ENCODE data around the gene C3orf85. TPM values are rescaled to one million over a fixed set of nuclear protein-coding genes. Genes with fewer than 3 reads are reported as not detected.

The C3orf85 gene, protein sequence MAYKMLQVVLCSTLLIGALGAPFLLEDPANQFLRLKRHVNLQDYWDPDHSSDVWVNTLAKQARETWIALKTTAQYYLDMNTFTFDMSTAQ
- total RNA-seq: not detected in 2 replicates
- not detected in 2 replicates for polyA plus RNA-seq

- Histone ChIP-seq H3K27me3 (no peaks in the 10 kb centered on the region), H3K4me3 (no peak within 1 kb of the TSS), H3K27ac (no peak within 1 kb of the TSS), H3K36me3 (no peaks in the 10 kb centered on the region), H3K4me1 (ENCODE audit: low read depth) (no peaks in the 10 kb centered on the region), H3K9me3 (ENCODE audit: low read depth) (no peaks in the 10 kb centered on the region)
- DNase-seq (ENCODE audit: low read depth in 1 of 2, low spot score in 1 of 2): no peak
- TF ChIP-seq CTCF (IDR thresholded peaks at IDR 0.05; ENCODE audit: low read depth, low read length): no peak
Measured at GRCh38 chr3:109136523-109136922, at the start of gene C3orf85. Gene C3orf85 (plus strand): TSS chr3:109136719. CDS start chr3:109136848, 129 bp downstream.

DNA sequence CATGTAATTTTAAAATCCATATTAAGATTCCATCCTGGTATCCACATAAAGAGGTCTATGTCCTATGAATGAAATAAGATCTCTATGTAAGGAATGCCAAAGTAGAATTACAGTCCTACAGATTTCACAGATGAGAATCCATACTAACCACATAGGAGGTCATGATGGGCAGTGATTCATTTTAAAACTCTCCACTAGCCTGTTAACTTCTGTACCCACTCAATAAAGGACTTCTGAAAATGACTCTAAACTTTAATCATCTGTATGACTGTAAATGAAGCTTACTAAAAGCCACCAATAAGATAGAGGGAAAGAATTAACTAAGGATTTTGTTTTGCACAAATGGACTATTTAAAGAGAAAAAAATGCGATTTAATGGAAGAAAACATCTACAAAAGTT, 47.3 kb upstream of the C3orf85 start:
- TF ChIP-seq CTCF (IDR thresholded peaks at IDR 0.05; ENCODE audit: low read depth, low read length): no peak
- no peaks in the 10 kb centered on the region for H3K9me3 ChIP-seq (ENCODE audit: low read depth)
- peaks cover 2% of the 10 kb centered on the region for H3K27me3 ChIP-seq
- H3K36me3 ChIP-seq: no peaks in the 10 kb centered on the region
- no peak for DNase-seq (ENCODE audit: low read depth in 1 of 2, low spot score in 1 of 2)
- no peak overlapping the region for H3K27ac ChIP-seq
- no peak overlapping the region for H3K4me3 ChIP-seq
- H3K4me1 ChIP-seq (ENCODE audit: low read depth): no peaks in the 10 kb centered on the region

- Histone ChIP-seq H3K27me3 (peaks cover 2% of the 10 kb centered on the region), H3K36me3 (no peaks in the 10 kb centered on the region), H3K4me3 (no peak overlapping the region), H3K4me1 (ENCODE audit: low read depth) (no peaks in the 10 kb centered on the region), H3K27ac (no peak overlapping the region), H3K9me3 (ENCODE audit: low read depth) (no peaks in the 10 kb centered on the region)
- no peak for DNase-seq (ENCODE audit: low read depth in 1 of 2, low spot score in 1 of 2)
- TF ChIP-seq CTCF (IDR thresholded peaks at IDR 0.05; ENCODE audit: low read depth, low read length): no peak
Measured at GRCh38 chr3:109091846-109092245, 44.7 kb upstream of the C3orf85 start.

- H3K4me3 ChIP-seq: no peak overlapping the region
- no peak overlapping the region for H3K27ac ChIP-seq
- H3K9me3 ChIP-seq (ENCODE audit: low read depth): no peaks in the 10 kb centered on the region
- no peaks in the 10 kb centered on the region for H3K36me3 ChIP-seq
- H3K4me1 ChIP-seq (ENCODE audit: low read depth): no peaks in the 10 kb centered on the region
- H3K27me3 ChIP-seq: no peaks in the 10 kb centered on the region
- TF ChIP-seq CTCF (IDR thresholded peaks at IDR 0.05; ENCODE audit: low read depth, low read length): no peak
- no peak for DNase-seq (ENCODE audit: low read depth in 1 of 2, low spot score in 1 of 2)
Measured at GRCh38 chr3:109093561-109093960, 43.0 kb upstream of the C3orf85 start.

- H3K27me3 ChIP-seq: no peaks in the 10 kb centered on the region
- no peaks in the 10 kb centered on the region for H3K9me3 ChIP-seq (ENCODE audit: low read depth)
- H3K36me3 ChIP-seq: no peaks in the 10 kb centered on the region
- no peak for DNase-seq (ENCODE audit: low read depth in 1 of 2, low spot score in 1 of 2)
- H3K4me1 ChIP-seq (ENCODE audit: low read depth): no peaks in the 10 kb centered on the region
- H3K27ac ChIP-seq: no peak overlapping the region
- no peak overlapping the region for H3K4me3 ChIP-seq
- no peak for TF ChIP-seq CTCF (IDR thresholded peaks at IDR 0.05; ENCODE audit: low read depth, low read length)
Measured at GRCh38 chr3:109095166-109095565, 41.4 kb upstream of the C3orf85 start.
